Superior temporal gyrus (tissue), 1 donor: ENCODE measurements around the gene NBPF3.
"Not testable (repeated sequence)": the region's sequence is repeated elsewhere in the genome, so short reads cannot be mapped to it uniquely, and the experiment has no call there.

Experiments
- DNase-seq: peaks from one replicate; pipeline ENCODE4 v3.0.0-alpha.2; 2016; ENCODE audit errors: extremely low spot score

Gene NBPF3

GRCh38 chr1:21438646-21439312 is 1.2 kb upstream of the NBPF3 start:
- DNase-seq = not testable (repeated sequence)

- no peak for DNase-seq
These were observed 604 bp upstream of the NBPF3 start for GRCh38 chr1:21439345-21439720.

- peak; percentile 10 for DNase-seq
These were observed 741 bp downstream of the NBPF3 start for GRCh38 chr1:21440630-21441125.

GRCh38 chr1:21446647-21447046 is 6.7 kb downstream of the NBPF3 start:
- not testable (repeated sequence) for DNase-seq

GRCh38 chr1:21447311-21447710 is 7.4 kb downstream of the NBPF3 start:
- no peak for DNase-seq

- no peak for DNase-seq
These were observed 10.0 kb downstream of the NBPF3 start for GRCh38 chr1:21449906-21450305.

GRCh38 chr1:21451212-21451611 is 11.3 kb downstream of the NBPF3 start:
- DNase-seq = no peak

- DNase-seq = no peak
These were observed 12.1 kb downstream of the NBPF3 start for GRCh38 chr1:21451981-21452411.

GRCh38 chr1:21453964-21454614 is 14.2 kb downstream of the NBPF3 start:
- not testable (repeated sequence) for DNase-seq

GRCh38 chr1:21454904-21455303 is 15.0 kb downstream of the NBPF3 start:
- not testable (repeated sequence) for DNase-seq

- no peak for DNase-seq
These were observed 17.7 kb downstream of the NBPF3 start for GRCh38 chr1:21457654-21458053.

- DNase-seq = not testable (repeated sequence)
These were observed 25.2 kb downstream of the NBPF3 start for GRCh38 chr1:21465127-21465526.

GRCh38 chr1:21467946-21468345 is 28.0 kb downstream of the NBPF3 start:
- DNase-seq = not testable (repeated sequence)

GRCh38 chr1:21468599-21468998 is 28.7 kb downstream of the NBPF3 start:
- DNase-seq = no peak

GRCh38 chr1:21469581-21469980 is 29.6 kb downstream of the NBPF3 start:
- DNase-seq = no peak

GRCh38 chr1:21472861-21473260 is 32.9 kb downstream of the NBPF3 start:
- no peak for DNase-seq

GRCh38 chr1:21478356-21478755 is 38.4 kb downstream of the NBPF3 start:
- DNase-seq = no peak

GRCh38 chr1:21483881-21484280 is 43.9 kb downstream of the NBPF3 start:
- DNase-seq = not testable (repeated sequence)

GRCh38 chr1:21489146-21489545 is 49.2 kb downstream of the NBPF3 start:
- no peak for DNase-seq

- DNase-seq = no peak
These were observed 51.0 kb downstream of the NBPF3 start for GRCh38 chr1:21490774-21491487.

- no peak for DNase-seq
These were observed 51.8 kb downstream of the NBPF3 start for GRCh38 chr1:21491488-21492355.

- DNase-seq = no peak
These were observed 52.4 kb downstream of the NBPF3 start for GRCh38 chr1:21492356-21492625.
